Endothelial cell of umbilical vein (primary cell): ENCODE measurements around the gene HERPUD1. TPM values are rescaled to one million over a fixed set of nuclear protein-coding genes. Genes with fewer than 3 reads are reported as not detected.

Experiments used
- BruUV-seq: library from RNA; stranded (reverse); fragments of 400-500 nt; replicated peaks from 2 replicates; lab custom pipeline; 2021; lab: Mats Ljungman, UMichigan
- CTCF ChIA-PET: fragments of 300-600, 350-600 bp; sonication (Branson Sonifier 250); formaldehyde crosslinking; loops from one replicate; lab custom pipeline; 2021; ENCODE audit warnings: antibody characterized with exemption, inconsistent platforms; lab: Charles Lee
- POLR2A ChIA-PET: fragments of 300-600, 350-600 bp; sonication (Branson Sonifier 250); formaldehyde crosslinking; loops from one replicate; lab custom pipeline; 2021; ENCODE audit warnings: antibody characterized with exemption, inconsistent platforms; lab: Charles Lee
- DNase-seq: peaks from one replicate; pipeline ENCODE4 v3.0.0-alpha.2; 2011; ENCODE audit warnings: low read depth, low spot score
- FAIRE-seq: peaks from 2 replicates; lab custom pipeline; 2011; peaks lifted over from hg19 to GRCh38; lab: Jason Lieb, UNC
- H2AFZ ChIP-seq: 2 replicates; pipeline ENCODE4 v1.6.0; 2012; ENCODE audit warnings: low read depth, low read length, control low read depth, inconsistent platforms
- H3K27ac ChIP-seq: 2 replicates; pipeline ENCODE4 v1.5.1; 2011; ENCODE audit warnings: low read depth, mild to moderate bottlenecking, control low read depth, low read length, moderate library complexity; ENCODE audit not compliant: insufficient read depth
- H3K27me3 ChIP-seq, 2 experiments: 2 replicates each; pipeline versions ENCODE4 v1.6.0 to v1.6.1; 2011; ENCODE audit warnings: low read length in 2 of 2, mixed read lengths in 1 of 2; ENCODE audit not compliant: control insufficient read depth in 2 of 2, insufficient read depth in 2 of 2
- H3K36me3 ChIP-seq, 2 experiments: 2 replicates in 1 of 2; 3 replicates in 1 of 2; pipeline ENCODE4 v1.5.1; 2011; ENCODE audit warnings: low read length in 2 of 2, mild to moderate bottlenecking in 1 of 2, moderate library complexity in 1 of 2; ENCODE audit not compliant: control insufficient read depth in 2 of 2, insufficient read depth in 2 of 2; ENCODE audit errors: extremely low read depth in 1 of 2
- H3K4me1 ChIP-seq: 3 replicates; pipeline ENCODE4 v1.5.1; 2011; ENCODE audit warnings: mild to moderate bottlenecking, low read length; ENCODE audit not compliant: control insufficient read depth, insufficient read depth; ENCODE audit errors: extremely low read depth
- H3K4me2 ChIP-seq: 2 replicates; pipeline ENCODE4 v1.6.1; 2011; ENCODE audit warnings: low read length, control low read depth, mixed read lengths; ENCODE audit not compliant: insufficient read depth
- H3K4me3 ChIP-seq, 3 experiments: fragments of 200-600 bp in 1 of 3; sonication (generic), shearing (Covaris generic) in 1 of 3; replicated peaks in 1 of 3; 2 replicates each; pipeline ENCODE4 v1.5.1; 2011 to 2016; ENCODE audit warnings: control low read depth in 3 of 3, low read length in 3 of 3, mild to moderate bottlenecking in 2 of 3, inconsistent platforms in 1 of 3, low read depth in 1 of 3, moderate library complexity in 1 of 3; ENCODE audit not compliant: insufficient read depth in 1 of 3
- H3K79me2 ChIP-seq: 2 replicates; pipeline ENCODE4 v1.6.0; 2012; ENCODE audit warnings: low read length, inconsistent platforms; ENCODE audit not compliant: control insufficient read depth, insufficient read depth
- H3K9ac ChIP-seq: replicated peaks from 2 replicates; pipeline ENCODE3; 2011; ENCODE audit warnings: low read length, control low read depth; ENCODE audit not compliant: insufficient read depth; ENCODE audit errors: extremely low read depth
- H3K9me1 ChIP-seq: replicated peaks from 3 replicates; pipeline ENCODE4 v1.6.0; 2011; ENCODE audit warnings: mild to moderate bottlenecking, low read length; ENCODE audit not compliant: control insufficient read depth, insufficient read depth; ENCODE audit errors: extremely low read depth
- H3K9me3 ChIP-seq: replicated peaks from 2 replicates; pipeline ENCODE4 v1.5.1; 2012; ENCODE audit warnings: low read length, inconsistent platforms; ENCODE audit not compliant: control insufficient read depth, insufficient read depth
- H4K20me1 ChIP-seq: replicated peaks from 2 replicates; pipeline ENCODE3; 2011; ENCODE audit warnings: mild to moderate bottlenecking, low read length; ENCODE audit not compliant: control insufficient read depth, insufficient read depth; ENCODE audit errors: extremely low read depth
- CTCF ChIP-seq, 2 donors: IDR thresholded peaks; 1 replicate in 1 of 2; 2 replicates in 1 of 2; pipeline ENCODE4 v1.5.1; 2011; ENCODE audit warnings: low read length in 2 of 2, mild to moderate bottlenecking in 2 of 2, moderate library complexity in 2 of 2, control low read depth in 1 of 2, inconsistent platforms in 1 of 2, low read depth in 1 of 2; ENCODE audit not compliant: insufficient read depth in 1 of 2; ENCODE audit errors: extremely low read depth in 1 of 2
- EZH2 ChIP-seq: IDR thresholded peaks from 2 replicates; pipeline ENCODE4 v1.6.1; 2012; ENCODE audit warnings: borderline replicate concordance, low read depth, mild to moderate bottlenecking, moderate library complexity, low read length, inconsistent platforms; ENCODE audit not compliant: severe bottlenecking
- FOS ChIP-seq: IDR thresholded peaks from 2 replicates; pipeline ENCODE4 v1.6.1; 2011; ENCODE audit warnings: mild to moderate bottlenecking, low read length, moderate library complexity, borderline replicate concordance; ENCODE audit not compliant: insufficient read depth
- GATA2 ChIP-seq: IDR thresholded peaks from 2 replicates; pipeline ENCODE4 v1.7.0; 2011; ENCODE audit warnings: low read depth, mild to moderate bottlenecking, moderate library complexity, mixed read lengths, low read length; ENCODE audit not compliant: insufficient read length, insufficient read depth
- JUN ChIP-seq: IDR thresholded peaks from 2 replicates; pipeline ENCODE4 v1.6.1; 2011; ENCODE audit warnings: borderline replicate concordance, low read depth; ENCODE audit not compliant: insufficient read length, insufficient read depth
- MAX ChIP-seq: IDR thresholded peaks from 2 replicates; pipeline ENCODE4 v1.6.1; 2011; ENCODE audit not compliant: insufficient read depth, insufficient read length
- MYC ChIP-seq: IDR thresholded peaks from one replicate; pipeline ENCODE4 v1.6.1; 2011; ENCODE audit warnings: mild to moderate bottlenecking, low read depth, low read length
- POLR2A ChIP-seq: IDR thresholded peaks from 2 replicates; pipeline ENCODE4 v1.6.1; 2012; ENCODE audit warnings: low read depth, mild to moderate bottlenecking, control low read depth, low read length
- POLR2AphosphoS5 ChIP-seq: IDR thresholded peaks from 2 replicates; pipeline ENCODE4 v1.6.1; 2012; ENCODE audit warnings: low read depth, mild to moderate bottlenecking, control low read depth, low read length, moderate library complexity; ENCODE audit not compliant: insufficient read depth
- dilution Hi-C: fragments of 300-500 bp; cut with MboI; formaldehyde crosslinking; loops from one replicate; pipeline ENCODE4 v1.15.0; 2019; ENCODE audit warnings: low sequenced_read_pairs; ENCODE audit not compliant: extremely low pct_ligation_motif_present
- intact Hi-C: fragments of 100-400 bp; cut with micrococcal nuclease; formaldehyde crosslinking; loops from one replicate; pipeline ENCODE4 v1.10.0; 2022
- polyA plus RNA-seq, 4 experiments: library from polyadenylated mRNA; depleted of rRNA in 3 of 4; stranded (reverse) in 3 of 4; unstranded in 1 of 4; fragments of >200 nt; gene quantifications; 2 replicates each; pipeline versions ENCODE4 v1.2.1 to v1.2.3, GENCODE V29; 2011 to 2012; ENCODE audit warnings: missing spikeins in 1 of 4
- total RNA-seq: library from RNA; stranded (reverse); gene quantifications from 2 replicates; pipeline ENCODE4 v1.2.3, GENCODE V29; 2021

Gene HERPUD1
- total and polyA plus RNA-seq, 2 donors (not counting 3 experiments of a cell fraction or from before 2014, with no cell fraction given) = 107 to 109 TPM

DNA sequence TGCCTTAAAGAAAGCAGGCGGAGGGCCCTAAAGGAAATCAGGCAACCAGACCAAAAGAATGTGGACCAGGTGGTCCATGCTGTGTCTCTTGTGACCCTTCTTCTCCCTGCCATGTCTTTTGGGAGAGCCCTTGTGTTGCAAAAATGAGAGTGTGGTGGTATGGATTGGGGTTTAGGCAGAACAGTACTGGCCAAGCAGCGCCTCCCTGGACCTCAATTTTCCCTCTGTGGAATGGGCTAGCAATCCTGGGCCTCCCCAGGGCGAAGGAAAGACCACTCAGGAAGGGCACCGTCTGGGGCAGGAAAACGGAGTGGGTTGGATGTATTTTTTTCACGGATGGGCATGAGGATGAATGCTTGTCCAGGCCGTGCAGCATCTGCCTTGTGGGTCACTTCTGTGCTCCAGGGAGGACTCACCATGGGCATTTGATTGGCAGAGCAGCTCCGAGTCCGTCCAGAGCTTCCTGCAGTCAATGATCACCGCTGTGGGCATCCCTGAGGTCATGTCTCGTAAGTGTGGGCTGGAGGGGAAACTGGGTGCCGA is 49.9 kb downstream of the HERPUD1 start:
- FAIRE-seq (no peak), DNase-seq (no peak)
- Histone ChIP-seq H3K9me3 (no peaks in the 10 kb centered on the region), H3K4me3 (no peak overlapping the region), H2AFZ (no peak overlapping the region), H3K4me1 (peaks cover 2% of the 10 kb centered on the region), H3K27ac (no peak overlapping the region), H3K9me1 (no peaks in the 10 kb centered on the region), H3K36me3 (no peaks in the 10 kb centered on the region), H3K27me3 (no peaks in the 10 kb centered on the region), H3K79me2 (no peaks in the 10 kb centered on the region), H3K4me2 (no peak overlapping the region), H3K9ac (no peak overlapping the region), H4K20me1 (no peaks in the 10 kb centered on the region)
- dilution Hi-C loops = no loop called here
- no TSS peak for BruUV-seq
- intact Hi-C loops = no loop called here
- TF ChIP-seq GATA2 (no peak), MAX (no peak), FOS (no peak), JUN (no peak), EZH2 (no peak), MYC (no peak), POLR2A (no peak), CTCF (IDR thresholded peaks at IDR 0.05; ENCODE audit: extremely low read depth in 1 of 2, insufficient read depth in 1 of 2, low read depth in 1 of 2, low read length in 2 of 2) (no peak), POLR2AphosphoS5 (no peak)
- ChIA-PET CTCF (no interaction called here), POLR2A (no interaction called here)
